PC-3 (cell line): ENCODE data around the gene CDKN3.

ENCODE experiments used
- CTCF ChIP-seq: fragments of 300-600 bp; sonication (generic); conservative IDR thresholded peaks from 2 replicates; pipeline ENCODE4 v1.5.1; 2017; ENCODE audit warnings: antibody characterized with exemption, low read depth, mild to moderate bottlenecking, low read length
- EZH2 ChIP-seq: fragments of 300-600 bp; sonication (generic); IDR thresholded peaks from one replicate; pipeline ENCODE4 v1.6.1; 2017; ENCODE audit warnings: antibody characterized with exemption, mild to moderate bottlenecking, low read length; ENCODE audit not compliant: unreplicated experiment
- EZH2phosphoT487 ChIP-seq: fragments of 300-600 bp; sonication (generic); IDR thresholded peaks from 2 replicates; pipeline ENCODE4 v1.6.1; 2018; ENCODE audit warnings: mild to moderate bottlenecking, antibody characterized with exemption, low read length, borderline replicate concordance

DNA sequence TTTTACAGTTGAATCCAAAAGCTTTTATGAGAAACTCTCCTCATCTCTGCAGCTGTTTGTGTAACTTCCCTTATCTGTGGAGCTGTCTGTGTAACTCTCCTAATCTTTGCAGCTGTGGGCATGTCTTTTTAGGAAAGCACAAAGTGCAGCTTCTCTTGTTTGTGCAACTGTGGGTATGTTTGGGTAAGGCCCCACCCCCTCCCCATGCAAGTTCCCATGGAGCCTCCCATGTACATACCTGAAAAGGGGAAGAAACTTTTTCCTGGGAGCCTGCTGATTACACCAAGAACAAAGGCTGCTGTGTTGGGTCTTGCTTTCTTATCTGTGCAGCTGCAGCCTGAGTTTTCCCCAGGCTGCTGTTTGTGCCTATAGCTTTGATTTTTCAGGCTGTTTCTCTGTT is 42.7 kb upstream of the CDKN3 start:
- no peak for TF ChIP-seq CTCF
- TF ChIP-seq EZH2, result no peak
- TF ChIP-seq EZH2phosphoT487, result no peak
